Upper lobe of left lung (tissue), 6 donors: ENCODE data around the gene PNPLA1. TPM values are rescaled to one million over a fixed set of nuclear protein-coding genes. Genes with fewer than 3 reads are reported as not detected.
A peak's percentile ranks its signal among the peaks of the same experiment; 100 is the strongest.

ENCODE experiments used
- ATAC-seq, 2 donors: fragments of 200-7000 bp; cut with Tn5 transposase; one replicate each; pipeline ENCODE4 v1.9.1; 2022; ENCODE audit warnings: mild to moderate bottlenecking in 2 of 2, moderate library complexity in 2 of 2; ENCODE audit not compliant: low FRiP score in 2 of 2
- DNase-seq, 2 donors: peaks; one replicate each; pipeline ENCODE4 v3.0.0-alpha.2; 2019 to 2020
- H3K27ac ChIP-seq, 4 donors: fragments of 200-600 bp; sonication (generic); one replicate each; pipeline ENCODE4 v1.5.1; 2016 to 2019
- H3K27me3 ChIP-seq, 4 donors: fragments of 200-600 bp; sonication (generic); one replicate each; pipeline ENCODE4 v1.5.1; 2017 to 2019
- H3K36me3 ChIP-seq, 4 donors: fragments of 200-600 bp; sonication (generic); one replicate each; pipeline ENCODE4 v1.5.1; 2016 to 2019
- H3K4me1 ChIP-seq, 4 donors: fragments of 200-600 bp; sonication (generic); one replicate each; pipeline ENCODE4 v1.5.1; 2018 to 2019
- H3K4me3 ChIP-seq, 4 donors: fragments of 200-600 bp; sonication (generic); one replicate each; pipeline ENCODE4 v1.5.1; 2017 to 2019; ENCODE audit warnings: mild to moderate bottlenecking in 2 of 4, moderate library complexity in 1 of 4
- H3K9me3 ChIP-seq, 4 donors: fragments of 200-600 bp; sonication (generic); one replicate each; pipeline ENCODE4 v1.5.1; 2018 to 2019
- EP300 ChIP-seq, 4 donors: sonication (generic); formaldehyde crosslinking; IDR thresholded peaks; one replicate each; pipeline ENCODE4 v1.5.1; 2017; ENCODE audit warnings: antibody characterized with exemption in 4 of 4, control low read depth in 2 of 4
- POLR2A ChIP-seq, 4 donors: fragments of 450-650 bp; IDR thresholded peaks; one replicate each; pipeline ENCODE4 v1.5.1; 2016 to 2017; ENCODE audit warnings: antibody characterized with exemption in 4 of 4, mild to moderate bottlenecking in 2 of 4
- POLR2AphosphoS5 ChIP-seq, 2 donors: sonication (generic); formaldehyde crosslinking; IDR thresholded peaks; one replicate each; pipeline ENCODE4 v1.5.1; 2017; ENCODE audit warnings: antibody characterized with exemption in 2 of 2
- WGBS, 2 donors: methylation state at CpG; one replicate each; pipeline ENCODE4 v1.1.5; 2017 to 2018; 5-methylcytosine and 5-hydroxymethylcytosine counted together
- total RNA-seq, 6 donors: library from RNA; depleted of rRNA in 4 of 6; stranded (reverse); fragments of >200 nt in 4 of 6; gene quantifications; one replicate each; pipeline versions ENCODE4 v1.1.0 to v1.2.1, GENCODE V29; 2016 to 2021
- TF ChIP-seq, protein P1 (sequence below), 6 experiments: fragments of 450-650 bp in 4 of 6; fragments of 200-600 bp in 2 of 6; sonication (generic) in 2 of 6; IDR thresholded peaks; one replicate each; pipeline ENCODE4 v1.5.1; 2016 to 2019; ENCODE audit warnings: antibody characterized with exemption in 6 of 6
- donor health status: DM: no; HTN: no; CAD: no; lungs with moderate emphysema.
- donor health status: DM: no; HTN: yes; CAD: no; lungs with severe emphysema.

The PNPLA1 gene
- total RNA-seq, 6 donors from 2014 or later: 0.14 to 0.61 (median 0.30) TPM; not detected in 3

DNA sequence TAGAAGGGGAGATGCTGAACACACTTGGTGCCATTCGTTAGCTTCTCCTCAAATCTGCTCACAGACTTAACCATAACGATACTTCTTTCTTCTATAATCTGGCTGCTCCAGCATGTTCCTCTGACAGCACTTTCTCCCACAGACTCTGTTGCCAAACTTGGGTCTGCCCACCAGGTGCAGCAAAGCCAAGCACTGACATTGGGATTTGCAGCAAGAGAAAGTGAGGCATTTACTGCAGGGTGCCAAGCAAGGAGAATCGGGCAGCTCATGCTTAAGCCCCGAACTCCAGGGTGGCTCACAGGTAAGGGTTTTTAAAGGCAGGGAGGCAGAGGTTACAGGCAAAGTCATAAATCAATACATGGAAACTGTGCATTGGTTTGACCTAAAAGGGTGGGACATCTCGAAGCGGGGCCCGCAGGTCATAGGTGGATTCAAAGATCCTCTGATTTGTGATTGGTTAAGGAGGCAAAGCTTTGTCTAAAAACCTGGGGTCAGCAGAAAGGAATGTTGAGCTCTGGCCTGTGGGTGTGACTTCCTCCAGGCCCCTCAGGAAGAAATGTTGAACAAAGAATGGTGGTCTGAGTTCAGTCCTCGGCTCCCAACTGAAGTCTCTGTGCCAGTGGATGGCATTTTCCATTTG lies 25.1 kb upstream of the PNPLA1 start:
- ATAC-seq (no peak), DNase-seq (no peak)
- no peaks in the 10 kb centered on the region for H3K36me3 ChIP-seq
- 82 to 83% methylated on average over 8 of the region's 8 CpGs for WGBS, 2 donors
- H3K4me3 ChIP-seq: no peak overlapping the region
- H3K4me1 ChIP-seq: peaks cover 0 to 7% (median 5%) of the 10 kb centered on the region in 4 donors
- TF ChIP-seq POLR2A (IDR thresholded peaks at IDR 0.05) (no peak), POLR2AphosphoS5 (IDR thresholded peaks at IDR 0.05) (no peak), EP300 (IDR thresholded peaks at IDR 0.05) (no peak)
- TF ChIP-seq, protein P1, sequence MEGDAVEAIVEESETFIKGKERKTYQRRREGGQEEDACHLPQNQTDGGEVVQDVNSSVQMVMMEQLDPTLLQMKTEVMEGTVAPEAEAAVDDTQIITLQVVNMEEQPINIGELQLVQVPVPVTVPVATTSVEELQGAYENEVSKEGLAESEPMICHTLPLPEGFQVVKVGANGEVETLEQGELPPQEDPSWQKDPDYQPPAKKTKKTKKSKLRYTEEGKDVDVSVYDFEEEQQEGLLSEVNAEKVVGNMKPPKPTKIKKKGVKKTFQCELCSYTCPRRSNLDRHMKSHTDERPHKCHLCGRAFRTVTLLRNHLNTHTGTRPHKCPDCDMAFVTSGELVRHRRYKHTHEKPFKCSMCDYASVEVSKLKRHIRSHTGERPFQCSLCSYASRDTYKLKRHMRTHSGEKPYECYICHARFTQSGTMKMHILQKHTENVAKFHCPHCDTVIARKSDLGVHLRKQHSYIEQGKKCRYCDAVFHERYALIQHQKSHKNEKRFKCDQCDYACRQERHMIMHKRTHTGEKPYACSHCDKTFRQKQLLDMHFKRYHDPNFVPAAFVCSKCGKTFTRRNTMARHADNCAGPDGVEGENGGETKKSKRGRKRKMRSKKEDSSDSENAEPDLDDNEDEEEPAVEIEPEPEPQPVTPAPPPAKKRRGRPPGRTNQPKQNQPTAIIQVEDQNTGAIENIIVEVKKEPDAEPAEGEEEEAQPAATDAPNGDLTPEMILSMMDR (IDR thresholded peaks at IDR 0.05): no peak
- H3K9me3 ChIP-seq: no peaks in the 10 kb centered on the region
- no peak overlapping the region for H3K27ac ChIP-seq
- H3K27me3 ChIP-seq: no peaks in the 10 kb centered on the region

GRCh38 chr6:36245572-36246061 lies 24.2 kb upstream of the PNPLA1 start:
- WGBS, 2 donors: 73 to 83% methylated on average over 2 to 8 of the region's 8 CpGs
- ATAC-seq (peak in 1 of 2 donors; percentile 34), DNase-seq (no peak)
- no peak overlapping the region for H3K4me3 ChIP-seq
- H3K36me3 ChIP-seq: no peaks in the 10 kb centered on the region
- TF ChIP-seq EP300 (IDR thresholded peaks at IDR 0.05): no peak
- TF ChIP-seq POLR2AphosphoS5 (IDR thresholded peaks at IDR 0.05): no peak
- TF ChIP-seq, protein P1 (IDR thresholded peaks at IDR 0.05): no peak
- TF ChIP-seq POLR2A (IDR thresholded peaks at IDR 0.05): no peak
- H3K27me3 ChIP-seq: no peaks in the 10 kb centered on the region
- no peaks in the 10 kb centered on the region for H3K9me3 ChIP-seq
- no peak overlapping the region for H3K27ac ChIP-seq
- peaks cover 0 to 7% (median 5%) of the 10 kb centered on the region in 4 donors for H3K4me1 ChIP-seq

- Histone ChIP-seq H3K27me3 (no peaks in the 10 kb centered on the region), H3K9me3 (no peaks in the 10 kb centered on the region), H3K27ac (peak overlapping the region in 1 of 4 donors; percentile 48), H3K36me3 (no peaks in the 10 kb centered on the region), H3K4me1 (peaks cover 0 to 7% (median 5%) of the 10 kb centered on the region in 4 donors), H3K4me3 (no peak overlapping the region)
- ATAC-seq: no peak
- DNase-seq: peak in 1 of 2 donors; percentile 45
- TF ChIP-seq POLR2AphosphoS5 (IDR thresholded peaks at IDR 0.05): no peak
- TF ChIP-seq, protein P1 (IDR thresholded peaks at IDR 0.05): no peak
- TF ChIP-seq POLR2A (IDR thresholded peaks at IDR 0.05): no peak
- TF ChIP-seq EP300 (IDR thresholded peaks at IDR 0.05): no peak
- WGBS, 2 donors: 86 to 88% methylated on average over 22 of the region's 22 CpGs
Observed at GRCh38 chr6:36246506-36247268, 23.2 kb upstream of the PNPLA1 start.

GRCh38 chr6:36247693-36248092 lies 22.2 kb upstream of the PNPLA1 start:
- ATAC-seq (peak in 1 of 2 donors; percentile 45), DNase-seq (no peak)
- Histone ChIP-seq H3K9me3 (no peaks in the 10 kb centered on the region), H3K27me3 (no peaks in the 10 kb centered on the region), H3K27ac (peak overlapping the region in 3 of 4 donors; percentile 45 to 70 (median 48)), H3K4me3 (no peak overlapping the region), H3K4me1 (peaks cover 0 to 7% (median 5%) of the 10 kb centered on the region in 4 donors), H3K36me3 (no peaks in the 10 kb centered on the region)
- TF ChIP-seq, protein P1 (IDR thresholded peaks at IDR 0.05): no peak
- TF ChIP-seq EP300 (IDR thresholded peaks at IDR 0.05): no peak
- no peak for TF ChIP-seq POLR2AphosphoS5 (IDR thresholded peaks at IDR 0.05)
- no peak for TF ChIP-seq POLR2A (IDR thresholded peaks at IDR 0.05)
- 78 to 89% methylated on average over 6 of the region's 6 CpGs for WGBS, 2 donors
